K562 treated with DMSO at 1 percent for 48 hours (cell line): ENCODE data around the gene OOSP2. TPM values are rescaled to one million over a fixed set of nuclear protein-coding genes. Genes with fewer than 3 reads are reported as not detected.

Experiments
- total RNA-seq: library from RNA; unstranded; fragments of 300-600 nt; gene quantifications from 2 replicates; pipeline ENCODE4 v1.2.3, GENCODE V29; 2022; ENCODE audit warnings: low replicate concordance; ENCODE audit errors: extremely low read depth

OOSP2 gene, protein sequence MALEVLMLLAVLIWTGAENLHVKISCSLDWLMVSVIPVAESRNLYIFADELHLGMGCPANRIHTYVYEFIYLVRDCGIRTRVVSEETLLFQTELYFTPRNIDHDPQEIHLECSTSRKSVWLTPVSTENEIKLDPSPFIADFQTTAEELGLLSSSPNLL
- total RNA-seq = not detected in 2 replicates

GRCh38 chr11:60040109-60040508 lies at the start of gene OOSP2:
Gene OOSP2, plus strand, starts transcription at chr11:60040409. Its CDS starts 51 bp downstream, at chr11:60040460.

GRCh38 chr11:60016881-60017280 lies 23.3 kb upstream of the OOSP2 start, which contains the start of gene OOSP4B:
Gene OOSP4B, plus strand, starts transcription at chr11:60017181.

DNA sequence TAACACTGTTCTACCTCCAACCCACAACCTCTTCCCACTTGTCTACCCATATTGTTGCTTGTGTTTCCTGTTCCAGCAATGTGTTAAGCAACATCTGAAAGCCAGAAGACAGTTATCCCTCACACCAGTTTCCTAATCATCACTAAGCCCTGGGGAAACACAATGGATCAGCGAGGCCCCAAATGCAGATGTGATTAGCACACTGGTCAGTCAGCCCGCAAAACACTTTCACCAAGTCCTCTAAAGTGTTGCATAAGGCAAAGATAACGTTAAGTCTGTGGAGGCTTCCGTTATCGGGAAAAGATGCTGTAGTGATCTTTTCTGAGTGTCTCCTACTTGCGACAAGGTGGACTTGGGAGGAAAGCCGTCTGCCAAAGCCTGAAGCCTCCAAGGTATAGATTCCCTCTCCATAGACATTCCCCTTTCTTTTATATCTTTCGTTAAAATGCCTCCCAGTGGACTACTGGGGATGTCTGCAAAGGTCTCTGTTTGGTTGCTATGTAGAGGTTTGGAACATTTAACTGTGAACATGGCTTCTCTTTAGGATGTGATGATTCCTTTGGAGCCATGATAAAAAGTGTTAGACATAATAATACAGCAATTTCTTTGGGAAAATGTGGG lies 16.2 kb downstream of the OOSP2 start, which contains the start of gene MS4A3:
MS4A3 (plus strand) TSS at position 317 of the 621 bp plus-strand sequence. CDS start 4,496 bp downstream, outside the sequence.

GRCh38 chr11:60088364-60088763 lies 48.2 kb downstream of the OOSP2 start, which contains the start of gene MS4A2:
Gene MS4A2, plus strand, starts transcription at chr11:60088664. Its CDS starts 102 bp downstream, at chr11:60088766.

Other genes starting within 250 kb of the OOSP2 start
- not detected in 2 replicates for gene MRPL16, start 229.6 kb upstream of the OOSP2 start, total RNA-seq
- gene CBLIF, start 194.9 kb upstream of the OOSP2 start, total RNA-seq = not detected in 2 replicates
- gene TCN1, start 173.9 kb upstream of the OOSP2 start, total RNA-seq = not detected in 2 replicates
- gene OOSP3, start 161.6 kb upstream of the OOSP2 start, total RNA-seq = not detected in 2 replicates
- not detected in 2 replicates for gene OOSP1, start 102.0 kb upstream of the OOSP2 start, total RNA-seq
- gene OOSP4A, start 76.4 kb upstream of the OOSP2 start, total RNA-seq = not detected in 2 replicates
- not detected in 2 replicates for gene OOSP4B, start 23.2 kb upstream of the OOSP2 start, total RNA-seq
- not detected in 2 replicates for gene MS4A3, start 16.3 kb downstream of the OOSP2 start, total RNA-seq
- gene MS4A2, start 48.3 kb downstream of the OOSP2 start, total RNA-seq = not detected in 2 replicates
- not detected in 2 replicates for gene MS4A6A, start 142.7 kb downstream of the OOSP2 start, total RNA-seq
- gene MS4A4E, start 202.7 kb downstream of the OOSP2 start, total RNA-seq = not detected in 2 replicates
- gene MS4A4A, start 240.3 kb downstream of the OOSP2 start, total RNA-seq = not detected in 2 replicates